Gastrocnemius medialis (tissue), 4 donors: ENCODE measurements around the gene DEFB126. TPM values are rescaled to one million over a fixed set of nuclear protein-coding genes. Genes with fewer than 3 reads are reported as not detected.

Experiments
- ATAC-seq, 2 donors: fragments of 150-250 bp; one replicate each; pipeline ENCODE4 v1.9.1; 2016
- DNase-seq, 2 donors: peaks; one replicate each; pipeline ENCODE4 v3.0.0-alpha.2; 2019
- H3K27ac ChIP-seq, 4 donors: fragments of 200-600 bp; sonication (generic); 1 replicate in 1 of 4; 2 replicates in 3 of 4; pipeline ENCODE4 v1.5.1; 2016 to 2018; ENCODE audit warnings: mild to moderate bottlenecking in 2 of 4, moderate library complexity in 1 of 4
- H3K27me3 ChIP-seq, 3 donors: fragments of 200-600 bp; sonication (generic) in 2 of 3; 1 replicate in 1 of 3; 2 replicates in 2 of 3; pipeline versions ENCODE4 v1.5.1 to v1.6.0; 2016 to 2019; ENCODE audit warnings: mild to moderate bottlenecking in 1 of 3, moderate library complexity in 1 of 3
- H3K36me3 ChIP-seq, 2 donors: fragments of 200-600 bp; sonication (generic) in 1 of 2; one replicate each; pipeline ENCODE4 v1.5.1; 2017 to 2018
- H3K4me1 ChIP-seq, 2 donors: fragments of 200-600 bp; sonication (generic) in 1 of 2; one replicate each; pipeline ENCODE4 v1.5.1; 2016 to 2017; ENCODE audit warnings: mild to moderate bottlenecking in 2 of 2
- H3K4me3 ChIP-seq, 4 donors: fragments of 200-600 bp; sonication (generic) in 3 of 4; 1 replicate in 1 of 4; 2 replicates in 3 of 4; pipeline ENCODE4 v1.5.1; 2016 to 2019; ENCODE audit warnings: mild to moderate bottlenecking in 2 of 4
- H3K9me3 ChIP-seq, 3 donors: fragments of 200-600 bp; sonication (generic) in 2 of 3; 1 replicate in 1 of 3; 2 replicates in 2 of 3; pipeline ENCODE4 v1.5.1; 2016 to 2019
- CTCF ChIP-seq, 5 experiments: fragments of 450-650 bp in 3 of 5; fragments of 200-600 bp in 2 of 5; sonication (generic) in 2 of 5; IDR thresholded peaks in 4 of 5; conservative IDR thresholded peaks in 1 of 5; 1 replicate in 4 of 5; 2 replicates in 1 of 5; pipeline ENCODE4 v1.5.1; 2016 to 2019; ENCODE audit warnings: antibody characterized with exemption in 5 of 5, mild to moderate bottlenecking in 3 of 5, moderate library complexity in 3 of 5
- POLR2A ChIP-seq, 2 donors: fragments of 450-650 bp; IDR thresholded peaks; one replicate each; pipeline ENCODE4 v1.6.1; 2017; ENCODE audit warnings: antibody characterized with exemption in 2 of 2, mild to moderate bottlenecking in 2 of 2, moderate library complexity in 2 of 2
- in situ Hi-C, 4 donors: fragments of 200-750 bp; cut with MboI; loops; one replicate each; pipeline versions ENCODE4 v1.15.0 to v1.8.0; 2017; ENCODE audit warnings: low sequenced_read_pairs in 4 of 4
- intact Hi-C: fragments of 100-400 bp; cut with DNase I; formaldehyde crosslinking; loops from one replicate; pipeline ENCODE4 v1.15.1; 2023; ENCODE audit warnings: low total_unique reads
- total RNA-seq, 4 donors: library from RNA; depleted of rRNA; stranded (reverse); fragments of >200 nt; gene quantifications; one replicate each; pipeline versions ENCODE4 v1.1.0 to v1.2.3, GENCODE V29; 2016

The DEFB126 gene
- total RNA-seq, 4 donors from 2014 or later: not detected

GRCh38 chr20:184288-184687, 41.9 kb downstream of the DEFB126 start:
- Histone ChIP-seq H3K36me3 (no peaks in the 10 kb centered on the region), H3K4me3 (no peak overlapping the region), H3K27me3 (peaks cover 0 to 10% (median 0%) of the 10 kb centered on the region in 3 donors), H3K27ac (no peak overlapping the region), H3K4me1 (no peaks in the 10 kb centered on the region), H3K9me3 (no peaks in the 10 kb centered on the region)
- in situ Hi-C loops: no loop called here
- no peak for ATAC-seq
- intact Hi-C loops: no loop called here
- no peak for DNase-seq
- TF ChIP-seq CTCF (IDR thresholded peaks at IDR 0.05 in 4 of 5, conservative IDR thresholded peaks at IDR 0.05 in 1 of 5) (no peak), POLR2A (IDR thresholded peaks at IDR 0.05) (no peak)

DNA sequence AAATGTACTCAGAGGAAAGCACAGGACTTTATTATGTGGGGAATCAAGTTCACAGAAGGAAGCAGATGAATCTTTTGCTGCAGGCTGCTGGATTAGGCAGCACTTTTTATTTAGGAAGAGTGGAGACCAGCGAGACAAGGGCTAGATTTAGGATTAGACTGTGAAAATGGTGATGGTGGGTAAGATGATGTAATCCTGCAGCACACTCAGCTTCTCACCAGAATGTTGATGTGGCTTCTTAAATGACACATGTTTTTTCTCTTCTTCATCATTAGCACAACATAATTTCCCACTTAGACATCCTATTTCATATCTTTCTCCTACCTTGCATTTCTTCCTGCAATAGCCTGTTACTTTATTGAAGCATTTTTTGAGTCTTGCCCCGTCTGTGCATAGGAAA, 45.3 kb downstream of the DEFB126 start:
- intact Hi-C loops: no loop called here
- DNase-seq: no peak
- Histone ChIP-seq H3K4me1 (no peaks in the 10 kb centered on the region), H3K36me3 (no peaks in the 10 kb centered on the region), H3K9me3 (no peaks in the 10 kb centered on the region), H3K27me3 (no peaks in the 10 kb centered on the region), H3K4me3 (no peak overlapping the region), H3K27ac (no peak overlapping the region)
- in situ Hi-C loops: no loop called here
- TF ChIP-seq CTCF (IDR thresholded peaks at IDR 0.05 in 4 of 5, conservative IDR thresholded peaks at IDR 0.05 in 1 of 5): no peak
- TF ChIP-seq POLR2A (IDR thresholded peaks at IDR 0.05): no peak
- ATAC-seq: no peak

DNA sequence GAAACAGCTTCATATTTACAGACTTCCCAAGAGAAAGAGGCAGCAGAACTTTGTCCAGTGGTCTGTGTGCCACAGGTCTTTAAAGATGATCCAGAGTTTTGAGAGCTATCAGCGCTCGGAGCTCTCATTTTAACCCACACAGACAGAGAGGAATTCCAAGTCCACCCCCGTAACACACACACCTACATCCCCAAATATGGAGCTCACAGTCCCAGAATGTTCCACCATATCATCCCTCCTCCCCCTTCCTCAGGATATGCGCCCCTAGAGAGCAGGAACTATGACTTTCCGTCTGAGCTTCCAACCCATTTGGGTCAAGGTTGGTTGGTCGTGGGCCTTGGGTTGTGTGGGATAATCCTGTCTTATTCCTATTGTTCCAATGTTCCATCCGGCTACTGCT, 47.2 kb downstream of the DEFB126 start, which contains the start of gene DEFB128:
Gene DEFB128, minus strand, starts transcription at position 101 of the 400 bp plus-strand sequence. Its CDS starts 88 bp downstream, at position 13.
- Histone ChIP-seq H3K36me3 (no peaks in the 10 kb centered on the region), H3K27ac (no peak within 1 kb of the TSS), H3K4me1 (no peaks in the 10 kb centered on the region), H3K4me3 (no peak within 1 kb of the TSS), H3K9me3 (no peaks in the 10 kb centered on the region), H3K27me3 (no peaks in the 10 kb centered on the region)
- no peak for ATAC-seq
- in situ Hi-C loops: no loop called here
- intact Hi-C loops: no loop called here
- no peak for DNase-seq
- no peak for TF ChIP-seq CTCF (IDR thresholded peaks at IDR 0.05 in 4 of 5, conservative IDR thresholded peaks at IDR 0.05 in 1 of 5)
- TF ChIP-seq POLR2A (IDR thresholded peaks at IDR 0.05): no peak

Other genes starting within 250 kb of the DEFB126 start
- gene DEFB125, start 54.9 kb upstream of the DEFB126 start, total RNA-seq: not detected
- gene DEFB127, start 14.9 kb downstream of the DEFB126 start, total RNA-seq: not detected
- not detected for gene DEFB128, start 47.1 kb downstream of the DEFB126 start, total RNA-seq
- gene DEFB129, start 84.7 kb downstream of the DEFB126 start, total RNA-seq: not detected
- not detected for gene DEFB132, start 115.1 kb downstream of the DEFB126 start, total RNA-seq
- gene C20orf96, start 148.2 kb downstream of the DEFB126 start, total RNA-seq: 1 to 10 TPM in 1 of 4 donors, under 1 TPM in 2, not detected in 1; 0.19 to 1.5 (median 0.58) TPM
- 1 to 10 TPM; 6.7 to 9.4 (median 7.9) TPM for gene ZCCHC3, start 155.0 kb downstream of the DEFB126 start, total RNA-seq
- gene SOX12, start 183.0 kb downstream of the DEFB126 start, total RNA-seq: 1 to 10 TPM in 1 of 4 donors, under 1 TPM in 3; 0.15 to 1.4 (median 0.65) TPM
- 1 to 10 TPM; 1.3 to 4.7 (median 2.2) TPM for gene NRSN2, start 204.5 kb downstream of the DEFB126 start, total RNA-seq
- 1 to 10 TPM in 2 of 4 donors, under 1 TPM in 1, not detected in 1; 0.58 to 3.0 (median 2.4) TPM for gene TRIB3, start 238.2 kb downstream of the DEFB126 start, total RNA-seq